Measurements from ENCODE around the gene PRR12.

DNA sequence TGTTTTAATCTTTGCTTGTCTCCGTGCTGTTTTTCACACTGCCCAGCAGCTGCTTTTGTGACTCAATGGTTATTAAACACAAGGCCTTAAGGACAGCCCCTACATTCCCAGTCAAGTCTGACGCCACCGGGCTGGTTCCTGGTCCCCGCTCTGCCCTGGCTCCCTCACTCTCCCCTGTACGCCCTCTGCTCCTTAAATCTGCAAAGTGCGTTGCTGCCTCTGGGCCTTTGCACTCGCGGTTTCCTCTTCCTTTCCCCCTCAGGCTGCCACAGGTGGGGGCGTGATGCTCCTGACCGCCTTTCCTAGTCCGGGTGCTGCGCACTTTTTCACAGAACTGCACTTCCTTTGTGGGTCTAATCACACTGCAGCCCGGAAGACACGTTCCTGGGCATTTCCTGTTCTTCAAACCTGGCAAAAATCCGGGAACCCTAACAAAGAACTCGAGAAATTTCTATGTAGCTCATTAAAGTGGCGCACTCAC, 36.2 kb upstream of the PRR12 start:
- TF ChIP-seq, protein P1, sequence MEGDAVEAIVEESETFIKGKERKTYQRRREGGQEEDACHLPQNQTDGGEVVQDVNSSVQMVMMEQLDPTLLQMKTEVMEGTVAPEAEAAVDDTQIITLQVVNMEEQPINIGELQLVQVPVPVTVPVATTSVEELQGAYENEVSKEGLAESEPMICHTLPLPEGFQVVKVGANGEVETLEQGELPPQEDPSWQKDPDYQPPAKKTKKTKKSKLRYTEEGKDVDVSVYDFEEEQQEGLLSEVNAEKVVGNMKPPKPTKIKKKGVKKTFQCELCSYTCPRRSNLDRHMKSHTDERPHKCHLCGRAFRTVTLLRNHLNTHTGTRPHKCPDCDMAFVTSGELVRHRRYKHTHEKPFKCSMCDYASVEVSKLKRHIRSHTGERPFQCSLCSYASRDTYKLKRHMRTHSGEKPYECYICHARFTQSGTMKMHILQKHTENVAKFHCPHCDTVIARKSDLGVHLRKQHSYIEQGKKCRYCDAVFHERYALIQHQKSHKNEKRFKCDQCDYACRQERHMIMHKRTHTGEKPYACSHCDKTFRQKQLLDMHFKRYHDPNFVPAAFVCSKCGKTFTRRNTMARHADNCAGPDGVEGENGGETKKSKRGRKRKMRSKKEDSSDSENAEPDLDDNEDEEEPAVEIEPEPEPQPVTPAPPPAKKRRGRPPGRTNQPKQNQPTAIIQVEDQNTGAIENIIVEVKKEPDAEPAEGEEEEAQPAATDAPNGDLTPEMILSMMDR (IDR thresholded peaks at IDR 0.05; ENCODE audit: low read depth, low read length, poor library complexity, severe bottlenecking): no peak
- no peak for TF ChIP-seq EZH2phosphoT487 (IDR thresholded peaks at IDR 0.05; ENCODE audit: borderline replicate concordance, low read length)
